ENCODE data around the gene HOXA13. TPM values are rescaled to one million over a fixed set of nuclear protein-coding genes. Genes with fewer than 3 reads are reported as not detected.

HOXA13 gene
- total RNA-seq, 1 experiment from 2014 or later: 0.68 TPM

GRCh38 chr7:27189295-27189996 lies 10.4 kb downstream of the HOXA13 start:
- peaks cover 7% of the 10 kb centered on the region for H3K4me1 Mint-ChIP-seq (ENCODE audit: low read depth, unreplicated experiment)
- CTCF ChIA-PET: no interaction called here

GRCh38 chr7:27188386-27189294 lies 11.3 kb downstream of the HOXA13 start:
- CTCF ChIA-PET: no interaction called here
- H3K9me3 ChIP-seq: no peaks in the 10 kb centered on the region
- Mint-ChIP-seq H3K36me3 (ENCODE audit: insufficient read depth, unreplicated experiment) (peaks cover 6% of the 10 kb centered on the region), H3K27me3 (ENCODE audit: insufficient read depth, unreplicated experiment) (peaks cover 8% of the 10 kb centered on the region), H3K27ac (ENCODE audit: unreplicated experiment) (no peak overlapping the region), H3K4me1 (ENCODE audit: low read depth, unreplicated experiment) (peaks cover 7% of the 10 kb centered on the region), H3K4me3 (ENCODE audit: unreplicated experiment) (no peak overlapping the region), H3K9me3 (ENCODE audit: unreplicated experiment) (no peaks in the 10 kb centered on the region)
- H3K4me1 ChIP-seq: peaks cover 7% of the 10 kb centered on the region; the same call in 1 of the 2 replicates
- H3K4me3 ChIP-seq (ENCODE audit: low read depth, low read length): no peak overlapping the region
- H3K36me3 ChIP-seq (ENCODE audit: control insufficient read depth, insufficient read depth, low read length): no peaks in the 10 kb centered on the region
- POLR2A ChIA-PET: no interaction called here
- peak in 1 of 2 experiments; percentile 19 for DNase-seq
- no peak for TF ChIP-seq CTCF (IDR thresholded peaks at IDR 0.05; ENCODE audit: insufficient read depth in 1 of 2, low read depth in 1 of 2, low read length in 1 of 2, severe bottlenecking in 1 of 2, unreplicated experiment in 1 of 2)
- peaks cover 5% of the 10 kb centered on the region for H3K27me3 ChIP-seq (replicated peaks; ENCODE audit: control insufficient read depth, insufficient read depth, low read length)
- no TSS peak for BruUV-seq (replicated peaks)
- intact Hi-C loops (cut with micrococcal nuclease; ENCODE audit: unreplicated experiment): no loop called here

More at GRCh38 chr7:27189295-27189996, 10.4 kb downstream of the HOXA13 start:
- H3K27ac Mint-ChIP-seq (ENCODE audit: unreplicated experiment): no peak overlapping the region
- H3K4me3 Mint-ChIP-seq (ENCODE audit: unreplicated experiment): no peak overlapping the region
- H3K27me3 ChIP-seq (replicated peaks; ENCODE audit: control insufficient read depth, insufficient read depth, low read length): peaks cover 5% of the 10 kb centered on the region
- H3K36me3 ChIP-seq (ENCODE audit: control insufficient read depth, insufficient read depth, low read length): no peaks in the 10 kb centered on the region
- peaks cover 6% of the 10 kb centered on the region for H3K36me3 Mint-ChIP-seq (ENCODE audit: insufficient read depth, unreplicated experiment)
- DNase-seq: peak in 1 of 2 experiments; percentile 19
- no peaks in the 10 kb centered on the region for H3K9me3 ChIP-seq
- H3K4me3 ChIP-seq (ENCODE audit: low read depth, low read length): no peak overlapping the region
- H3K27me3 Mint-ChIP-seq (ENCODE audit: insufficient read depth, unreplicated experiment): peaks cover 8% of the 10 kb centered on the region
- BruUV-seq (replicated peaks): no TSS peak
- no peaks in the 10 kb centered on the region for H3K9me3 Mint-ChIP-seq (ENCODE audit: unreplicated experiment)
- peaks cover 5% of the 10 kb centered on the region; the same call in 1 of the 2 replicates for H3K4me1 ChIP-seq
- TF ChIP-seq CTCF (IDR thresholded peaks at IDR 0.05; ENCODE audit: insufficient read depth in 1 of 2, low read depth in 1 of 2, low read length in 1 of 2, severe bottlenecking in 1 of 2, unreplicated experiment in 1 of 2): no peak
- intact Hi-C loops (cut with micrococcal nuclease; ENCODE audit: unreplicated experiment): no loop called here
- POLR2A ChIA-PET: no interaction called here

Measured in Caco-2 (cell line).